ENCODE data around the gene PAGE5.

The PAGE5 gene

GRCh38 chrX:55220119-55220794 is at the start of gene PAGE5:
Gene PAGE5, plus strand, starts transcription at chrX:55220346. Its CDS starts 1,037 bp downstream, at chrX:55221383.
- DNase-seq: peak; percentile 86

GRCh38 chrX:55187281-55187680 is 32.9 kb upstream of the PAGE5 start:
- DNase-seq: no peak

GRCh38 chrX:55196688-55197087 is 23.5 kb upstream of the PAGE5 start:
- DNase-seq: no peak

GRCh38 chrX:55201930-55202579 is 18.1 kb upstream of the PAGE5 start:
- DNase-seq: no peak

GRCh38 chrX:55206162-55206941 is 13.8 kb upstream of the PAGE5 start:
- DNase-seq: no peak

GRCh38 chrX:55210931-55211677 is 9.0 kb upstream of the PAGE5 start:
- no peak for DNase-seq

GRCh38 chrX:55213381-55213780 is 6.8 kb upstream of the PAGE5 start:
- DNase-seq: no peak

GRCh38 chrX:55240788-55241340 is 20.7 kb downstream of the PAGE5 start:
- DNase-seq: no peak

GRCh38 chrX:55253528-55253927 is 33.4 kb downstream of the PAGE5 start:
- DNase-seq: no peak

- no peak for DNase-seq
These were observed 40.7 kb downstream of the PAGE5 start for GRCh38 chrX:55260806-55261205.

- no peak for DNase-seq
These were observed 44.7 kb downstream of the PAGE5 start, which contains the start of gene PAGE3 for GRCh38 chrX:55264816-55265215. Gene PAGE3, minus strand, starts transcription at chrX:55264916. Its CDS starts 1,013 bp downstream, at chrX:55263903.

Measured in NCI-H2227 treated with DMSO at 0.1 percent for 48 hours (cell line).